Activated T-cell treated with anti-CD3 and anti-CD28 coated beads, Interleukin-2, amount 50 U/mL, for 1 hour (primary cell): ENCODE results near the gene LIPK.
"Not testable (repeated sequence)": the region's sequence is repeated elsewhere in the genome, so short reads cannot be mapped to it uniquely, and the experiment has no call there.

Source experiments
- DNase-seq: peaks from one replicate; pipeline ENCODE4 v3.0.0-alpha.2; 2020

The LIPK gene

DNA sequence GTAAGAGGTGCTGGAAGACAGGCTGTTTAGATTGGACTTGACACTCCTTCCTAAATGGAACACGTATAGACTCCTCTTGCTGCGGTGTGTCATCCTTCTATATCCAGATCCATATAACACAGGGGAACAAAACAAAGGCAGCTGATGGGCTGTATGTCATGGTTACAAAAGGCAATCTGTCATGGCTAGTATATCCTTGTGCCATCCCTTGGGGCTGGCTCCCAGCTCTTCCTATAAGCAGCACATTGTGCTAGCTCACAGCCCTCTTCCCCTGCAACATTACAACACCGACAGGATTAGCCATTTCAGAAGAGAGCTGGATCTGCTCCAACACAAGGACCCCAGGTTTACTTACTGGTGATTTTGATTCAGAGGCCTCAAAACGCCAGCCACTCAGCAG, 15.3 kb downstream of the LIPK start:
- no peak for DNase-seq

- DNase-seq, result no peak
Measured at GRCh38 chr10:88725798-88726197, 19.7 kb downstream of the LIPK start.

GRCh38 chr10:88728107-88728763, 22.2 kb downstream of the LIPK start:
- no peak for DNase-seq

DNA sequence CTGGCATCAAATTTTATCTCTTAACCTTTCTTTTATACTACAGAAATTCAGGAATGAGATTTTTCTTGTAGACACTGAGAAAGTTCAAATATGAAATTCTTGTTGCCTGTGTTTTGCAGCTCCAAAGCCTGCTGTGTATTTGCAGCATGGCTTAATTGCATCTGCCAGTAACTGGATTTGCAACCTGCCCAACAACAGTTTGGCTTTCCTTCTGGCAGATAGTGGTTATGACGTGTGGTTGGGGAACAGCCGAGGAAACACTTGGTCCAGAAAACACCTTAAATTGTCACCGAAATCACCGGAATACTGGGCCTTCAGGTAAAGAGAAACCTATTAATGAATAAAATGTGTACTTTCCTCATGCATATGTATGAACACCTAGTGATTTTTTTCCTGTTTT, 24.8 kb downstream of the LIPK start:
- DNase-seq, result no peak

GRCh38 chr10:88731296-88731695, 25.2 kb downstream of the LIPK start:
- DNase-seq, result no peak

- no peak for DNase-seq
Measured at GRCh38 chr10:88733215-88733614, 27.2 kb downstream of the LIPK start.

DNA sequence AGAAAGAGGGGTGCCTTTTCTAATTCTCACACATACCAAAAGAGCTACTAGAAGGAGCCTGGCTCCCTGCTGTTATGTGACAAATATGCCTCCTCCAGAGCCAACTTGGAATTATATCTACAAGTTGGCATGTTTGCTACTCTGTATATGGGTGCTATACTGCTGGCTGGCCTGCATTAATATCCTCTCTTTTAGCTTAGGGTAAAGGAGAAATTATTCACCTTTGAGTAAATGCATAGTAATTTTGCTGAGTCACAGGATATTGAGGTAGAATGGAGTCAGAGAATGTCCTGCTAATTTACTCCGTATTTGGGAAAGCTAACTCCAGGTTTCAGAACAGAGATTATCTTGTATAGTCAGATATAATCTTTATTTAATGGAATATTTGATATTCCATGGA, 29.6 kb downstream of the LIPK start:
- no peak for DNase-seq

GRCh38 chr10:88741921-88742320, 35.9 kb downstream of the LIPK start:
- not testable (repeated sequence) for DNase-seq

GRCh38 chr10:88742448-88742847, 36.4 kb downstream of the LIPK start:
- DNase-seq, result no peak

- no peak for DNase-seq
Measured at GRCh38 chr10:88744002-88744401, 38.0 kb downstream of the LIPK start.

DNA sequence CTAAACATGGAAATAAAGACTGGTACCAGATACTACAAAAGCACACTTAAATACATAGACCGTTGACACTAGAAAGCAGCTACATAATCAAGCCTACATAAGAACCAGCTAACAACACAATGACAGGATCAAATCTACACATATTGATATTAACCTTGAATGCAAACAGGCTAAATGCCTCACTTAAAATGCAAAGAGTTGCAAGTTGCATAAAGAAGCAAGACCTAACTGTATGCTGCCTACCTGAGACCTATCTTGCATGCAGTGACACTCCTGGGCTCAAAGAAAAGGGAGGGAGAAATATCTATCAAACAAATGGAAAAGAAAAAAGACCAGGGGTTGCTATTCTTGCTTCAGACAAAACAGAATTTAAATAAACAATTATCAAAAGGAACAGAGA, 39.6 kb downstream of the LIPK start:
- DNase-seq, result no peak

DNA sequence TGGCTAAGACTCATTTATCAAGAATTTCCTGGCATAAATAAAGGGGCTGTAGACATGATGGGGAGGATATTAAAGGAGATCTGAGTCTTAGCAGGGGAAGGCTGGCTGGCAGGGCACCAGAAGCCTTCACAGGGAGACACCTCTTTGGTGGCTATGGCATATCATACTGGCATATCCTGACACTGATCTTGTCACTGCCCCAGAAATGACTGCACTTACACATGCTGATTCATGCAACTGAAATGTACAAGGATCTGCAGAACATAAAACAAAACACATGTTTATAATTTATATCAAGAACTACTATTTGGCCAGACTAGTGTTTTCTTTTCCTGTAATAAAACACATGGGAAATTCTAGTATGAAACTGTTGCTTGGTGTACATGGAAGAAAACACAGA, 48.2 kb downstream of the LIPK start:
- no peak for DNase-seq

- no peak for DNase-seq
Measured at GRCh38 chr10:88755753-88756152, 49.7 kb downstream of the LIPK start.

GRCh38 chr10:88756660-88757059, 50.6 kb downstream of the LIPK start:
- DNase-seq, result no peak

DNA sequence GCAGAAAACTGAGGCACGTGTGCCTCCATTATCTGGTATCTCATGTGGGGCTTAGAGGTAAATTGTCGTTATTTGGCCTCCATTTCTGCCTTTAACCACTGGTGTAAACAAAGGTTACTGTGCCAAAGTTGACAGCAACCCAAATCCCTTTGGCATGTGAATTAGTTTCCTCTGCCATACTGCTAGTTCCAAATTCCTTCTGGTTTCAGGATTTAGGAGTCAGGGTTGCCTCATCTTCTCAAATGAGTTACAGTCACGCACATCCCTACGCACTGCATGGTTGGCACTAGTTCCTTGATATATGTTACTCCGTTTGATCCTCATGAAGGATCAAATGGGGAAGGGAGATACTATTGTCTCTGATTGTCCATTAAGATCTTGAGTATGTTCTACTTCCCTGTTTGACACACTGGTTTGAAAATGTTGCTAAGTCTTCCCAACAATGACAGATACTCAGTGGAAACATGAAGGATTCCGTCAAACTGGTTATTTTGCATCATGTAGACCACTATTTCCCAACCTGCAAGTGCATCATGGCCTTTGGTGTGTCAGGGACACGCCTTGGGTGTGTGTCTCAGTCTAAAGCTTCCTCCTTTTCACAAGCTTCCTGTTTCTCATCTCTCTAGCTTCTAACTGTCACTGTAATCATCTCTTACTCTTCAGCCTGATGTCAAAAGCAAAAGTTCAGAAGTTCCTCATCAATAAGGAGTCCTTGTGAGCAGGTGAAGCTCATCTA, 53.5 kb downstream of the LIPK start, which contains the start of gene LIPN:
LIPN (plus strand) TSS at position 655 of the 736 bp plus-strand sequence. CDS start 1,386 bp downstream, outside the sequence.
- DNase-seq, result no peak

DNA sequence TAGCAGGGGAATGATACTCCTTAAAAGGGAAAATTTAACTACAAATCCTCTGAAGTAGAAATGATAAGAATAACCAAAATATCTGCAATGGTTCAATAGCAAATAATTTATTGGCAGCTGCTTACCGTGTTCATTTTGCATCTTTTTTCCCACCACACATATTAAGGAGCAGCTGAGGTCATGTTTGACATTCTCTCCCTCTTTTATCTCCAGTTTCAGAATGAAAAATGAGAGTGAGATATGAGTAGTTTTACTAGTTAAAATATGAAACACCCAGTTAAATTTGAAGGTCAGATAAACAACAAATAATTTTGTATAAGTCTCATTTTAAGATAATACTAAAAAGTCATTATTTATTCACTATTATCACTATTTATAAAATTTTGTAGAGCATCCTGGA, 56.9 kb downstream of the LIPK start:
- no peak for DNase-seq

DNA sequence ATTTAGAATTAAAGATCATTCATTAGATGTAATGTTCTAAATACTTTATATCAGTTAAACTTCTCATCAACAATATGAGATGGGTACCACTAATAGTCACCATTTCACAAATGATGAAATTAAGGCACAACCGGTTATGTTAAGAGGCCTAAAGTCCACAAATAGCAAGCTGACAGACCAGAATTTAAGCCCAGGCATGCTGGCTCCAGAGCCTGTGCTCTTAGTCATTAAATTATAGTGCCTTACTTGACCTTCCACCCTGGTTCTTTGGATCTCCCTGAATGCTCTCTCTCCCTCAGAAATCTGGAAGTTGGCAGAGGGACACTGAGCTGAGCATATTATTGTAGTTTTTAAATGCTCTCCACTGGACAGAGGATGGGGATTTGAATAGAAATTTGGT, 57.4 kb downstream of the LIPK start:
- DNase-seq, result no peak

GRCh38 chr10:88764110-88764509, 58.1 kb downstream of the LIPK start:
- no peak for DNase-seq

GRCh38 chr10:88765816-88766215, 59.8 kb downstream of the LIPK start:
- no peak for DNase-seq

GRCh38 chr10:88769384-88769783, 63.3 kb downstream of the LIPK start:
- DNase-seq, result no peak

DNA sequence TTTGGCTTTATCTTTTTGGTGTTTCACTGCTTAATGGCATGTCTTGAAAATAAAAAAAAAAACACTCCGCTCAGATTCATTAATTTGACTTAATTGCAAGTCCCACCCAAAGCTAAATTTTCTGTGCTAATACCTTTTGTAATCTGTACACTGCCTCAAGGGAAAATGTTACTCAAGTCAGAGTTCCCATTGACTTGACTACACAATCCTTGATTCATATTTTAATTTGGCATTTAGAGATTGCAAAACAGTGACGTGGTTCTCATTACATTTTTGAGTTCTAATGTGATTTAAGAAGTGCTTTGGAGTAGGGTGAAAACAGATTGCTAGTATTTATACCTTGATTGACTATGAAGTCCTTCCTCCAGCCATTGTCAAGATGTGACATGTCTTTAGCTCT, 75.2 kb downstream of the LIPK start:
- no peak for DNase-seq

- no peak for DNase-seq
Measured at GRCh38 chr10:88782222-88782621, 76.2 kb downstream of the LIPK start.

- no peak for DNase-seq
Measured at GRCh38 chr10:88783724-88784123, 77.7 kb downstream of the LIPK start.

DNA sequence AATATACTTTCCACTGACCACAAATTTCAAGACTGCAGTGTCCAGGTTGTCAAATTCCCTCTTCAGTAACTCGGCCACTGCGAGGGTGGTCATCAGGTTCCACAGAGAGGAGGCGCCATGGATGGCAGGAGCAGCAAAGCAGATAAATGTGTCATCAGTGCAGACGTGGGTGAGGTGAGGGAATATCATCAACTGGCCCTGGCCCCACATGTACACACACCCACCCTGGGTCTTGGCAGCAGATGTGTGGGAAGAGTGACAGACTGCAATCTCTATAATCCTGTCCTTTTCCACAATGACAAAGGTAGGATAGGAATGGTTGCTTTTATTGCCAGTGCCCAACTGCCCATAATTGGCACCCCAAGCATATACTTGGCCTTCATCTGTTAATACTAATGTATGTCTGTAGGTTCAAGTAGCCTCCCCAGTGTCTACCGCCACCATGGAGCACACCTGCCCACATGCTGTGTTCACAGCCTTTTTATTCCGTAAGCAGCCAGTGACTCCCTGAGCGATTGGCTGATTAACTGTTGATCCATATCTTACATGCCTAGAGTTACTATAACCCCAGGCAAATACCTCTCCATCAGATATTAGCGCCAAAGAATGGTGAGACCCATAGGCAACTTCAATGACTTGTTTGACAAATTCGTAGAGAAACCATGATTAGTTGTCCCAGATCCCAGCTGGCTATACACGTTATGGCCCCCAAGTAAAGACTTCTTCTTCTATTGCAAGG, 80.2 kb downstream of the LIPK start:
- DNase-seq, result no peak
